ENCODE measurements around the gene CRACDL. TPM values are rescaled to one million over a fixed set of nuclear protein-coding genes. Genes with fewer than 3 reads are reported as not detected.

Gene CRACDL
- total and polyA plus RNA-seq, 2 of the 13 experiments (the other 11 are each of a cell fraction or from before 2014, with no cell fraction given), result 0.15 to 0.26 TPM

GRCh38 chr2:98932778-98933343 is 3.2 kb downstream of the CRACDL start:
- ATAC-seq, result peak; percentile 70
- no TSS peak for BruUV-seq (replicated peaks)
- Histone ChIP-seq H2AFZ (ENCODE audit: low read length) (no peak overlapping the region), H3K4me1 (ENCODE audit: insufficient read depth, low read length) (0 out of 2 replicates have a peak, but pooled peaks cover 6% of the 10 kb centered on the region), H3K9me3 (ENCODE audit: low read length) (no peaks in the 10 kb centered on the region), H3K79me2 (ENCODE audit: insufficient read depth, low read length) (no peaks in the 10 kb centered on the region), H3K27me3 (ENCODE audit: control insufficient read depth in 1 of 2, insufficient read depth in 2 of 2, low read length in 2 of 2) (peaks cover 7 to 69% of the 10 kb centered on the region in 2 experiments; a peak in 4 of 5 replicates), H3K4me2 (ENCODE audit: low read depth, low read length) (no peak overlapping the region), H3K4me3 (replicated peaks in 1 of 3; ENCODE audit: insufficient read depth in 1 of 3, low read depth in 2 of 3, low read length in 3 of 3) (no peak overlapping the region), H3K36me3 (replicated peaks in 1 of 2; ENCODE audit: control insufficient read depth in 1 of 2, insufficient read depth in 2 of 2, low read length in 2 of 2) (no peaks in the 10 kb centered on the region), H4K20me1 (ENCODE audit: insufficient read depth, low read length) (no peaks in the 10 kb centered on the region), H3K9ac (ENCODE audit: insufficient read depth, low read depth, low read length) (no peak overlapping the region), H3K27ac (ENCODE audit: extremely low read length, insufficient read depth, low read length) (no peak overlapping the region)
- POLR2A ChIA-PET, result no interaction called here
- CTCF ChIA-PET (ENCODE audit: low intra/inter-chr PET ratio, low total read pairs), result no interaction called here
- intact Hi-C loops (cut with micrococcal nuclease; ENCODE audit: unreplicated experiment) (no loop called here), in situ Hi-C loops (cut with HindIII; ENCODE audit: extremely low pct_ligation_motif_present, low pct_unique_long_range_greater_than_20kb) (no loop called here)
- FAIRE-seq, result no peak
- 21% methylated on average over 8 of the region's 10 CpGs for WGBS (ENCODE audit: low lambda C conversion rate)
- no peak for DNase-seq (ENCODE audit: low spot score)
- TF ChIP-seq YEATS2 (CRISPR knock-in tag; IDR thresholded peaks at IDR 0.05; ENCODE audit: borderline replicate concordance) (no peak), FLYWCH1 (CRISPR knock-in tag; IDR thresholded peaks at IDR 0.05) (no peak), HNRNPK (IDR thresholded peaks at IDR 0.05; ENCODE audit: low read depth, low read length, poor library complexity, severe bottlenecking) (no peak), ZNF550 (CRISPR knock-in tag; IDR thresholded peaks at IDR 0.05; ENCODE audit: borderline replicate concordance) (no peak), REST (IDR thresholded peaks at IDR 0.05; ENCODE audit: borderline replicate concordance in 1 of 2, low read depth in 1 of 2, low read length in 2 of 2) (no peak), ZNF253 (CRISPR knock-in tag; IDR thresholded peaks at IDR 0.05; ENCODE audit: borderline replicate concordance) (no peak), NPAS2 (CRISPR knock-in tag; IDR thresholded peaks at IDR 0.05; ENCODE audit: borderline replicate concordance) (no peak), ZNF484 (CRISPR knock-in tag; IDR thresholded peaks at IDR 0.05; ENCODE audit: borderline replicate concordance, low read depth) (no peak), ZNF598 (CRISPR knock-in tag; IDR thresholded peaks at IDR 0.05; ENCODE audit: borderline replicate concordance) (no peak), ZNF280B (CRISPR knock-in tag; IDR thresholded peaks at IDR 0.05; ENCODE audit: borderline replicate concordance) (no peak), ZNF878 (CRISPR knock-in tag; IDR thresholded peaks at IDR 0.05) (no peak), ZHX2 (IDR thresholded peaks at IDR 0.05; ENCODE audit: low read depth) (no peak), ZHX2 (CRISPR knock-in tag; IDR thresholded peaks at IDR 0.05; ENCODE audit: borderline replicate concordance) (no peak)
